SK-N-SH (cell line): ENCODE measurements around the gene ADCY1. TPM values are rescaled to one million over a fixed set of nuclear protein-coding genes. Genes with fewer than 3 reads are reported as not detected.

Experiments used
- CTCF ChIA-PET: fragments of 300-600, 350-600 bp; formaldehyde crosslinking; extraction: SDS; loops from one replicate; lab custom pipeline; 2021; lab: Yijun Ruan, JAX
- POLR2A ChIA-PET: fragments of 350-600 bp; sonication (Branson Sonifier 250); formaldehyde crosslinking; extraction: SDS; loops from one replicate; lab custom pipeline; 2020; ENCODE audit warnings: antibody characterized with exemption, inconsistent platforms; lab: Yijun Ruan, JAX
- DNase-seq: peaks from one replicate; pipeline ENCODE4 v3.0.0; 2012
- H2AFZ ChIP-seq: fragments of 200-600 bp; sonication (generic); 2 replicates; pipeline ENCODE4 v1.8.1; 2016; ENCODE audit warnings: antibody characterized with exemption, mild to moderate bottlenecking, low read depth
- H3F3A ChIP-seq: fragments of 200-600 bp; sonication (generic); replicated peaks from 2 replicates; pipeline ENCODE3; 2016; ENCODE audit warnings: antibody characterized with exemption, mild to moderate bottlenecking; ENCODE audit not compliant: insufficient read depth
- H3K27ac ChIP-seq, 2 experiments: fragments of 200-500 bp in 1 of 2; fragments of 200-600 bp in 1 of 2; sonication (Bioruptor generic) in 1 of 2; sonication (generic), shearing (Covaris generic) in 1 of 2; 2 replicates each; pipeline versions ENCODE4 v1.5.1 to v1.6.1; 2014 to 2016; ENCODE audit warnings: low read depth in 2 of 2, inconsistent platforms in 1 of 2, low read length in 1 of 2, mild to moderate bottlenecking in 1 of 2, mixed read lengths in 1 of 2
- H3K27me3 ChIP-seq: fragments of 200-600 bp; sonication (generic), shearing (Covaris generic); 2 replicates; pipeline ENCODE4 v1.6.1; 2016; ENCODE audit warnings: mixed run types; ENCODE audit not compliant: insufficient read depth
- H3K36me3 ChIP-seq, 2 experiments: fragments of 200-500 bp in 1 of 2; fragments of 200-600 bp in 1 of 2; sonication (Bioruptor generic) in 1 of 2; sonication (generic) in 1 of 2; replicated peaks in 1 of 2; 2 replicates each; pipeline versions ENCODE3 to v1.5.1; 2014 to 2016; ENCODE audit warnings: low read length in 1 of 2, mild to moderate bottlenecking in 1 of 2; ENCODE audit not compliant: insufficient read depth in 2 of 2, control insufficient read depth in 1 of 2
- H3K4me1 ChIP-seq, 2 experiments: fragments of 200-500 bp in 1 of 2; fragments of 200-600 bp in 1 of 2; sonication (Bioruptor generic) in 1 of 2; sonication (generic), shearing (Covaris generic) in 1 of 2; 2 replicates each; pipeline versions ENCODE4 v1.5.1 to v1.6.1; 2014 to 2016; ENCODE audit warnings: low read depth in 1 of 2, low read length in 1 of 2, mixed run types in 1 of 2; ENCODE audit not compliant: insufficient read depth in 2 of 2, control insufficient read depth in 1 of 2
- H3K4me2 ChIP-seq: fragments of 200-600 bp; sonication (generic), shearing (Covaris generic); 2 replicates; pipeline ENCODE4 v1.6.1; 2017; ENCODE audit warnings: mixed run types
- H3K4me3 ChIP-seq, 2 experiments: fragments of 200-500 bp in 1 of 2; fragments of 200-600 bp in 1 of 2; sonication (Bioruptor generic) in 1 of 2; sonication (generic), shearing (Covaris generic) in 1 of 2; 2 replicates each; pipeline versions ENCODE4 v1.5.1 to v1.8.1; 2014 to 2016; ENCODE audit warnings: low read depth in 2 of 2, inconsistent platforms in 1 of 2, low read length in 1 of 2, mild to moderate bottlenecking in 1 of 2, mixed read lengths in 1 of 2, moderate library complexity in 1 of 2
- H3K79me2 ChIP-seq: fragments of 200-600 bp; sonication (generic); 2 replicates; pipeline ENCODE4 v1.8.1; 2017; ENCODE audit warnings: mild to moderate bottlenecking; ENCODE audit not compliant: insufficient read depth
- H3K9ac ChIP-seq: fragments of 200-600 bp; sonication (generic); 2 replicates; pipeline ENCODE4 v1.6.1; 2017; ENCODE audit warnings: mixed run types
- H3K9me2 ChIP-seq: fragments of 200-600 bp; sonication (generic); 2 replicates; pipeline ENCODE4 v1.6.1; 2017; ENCODE audit warnings: mixed run types
- H3K9me3 ChIP-seq: fragments of 200-600 bp; sonication (generic); 2 replicates; pipeline ENCODE4 v1.6.1; 2017; ENCODE audit warnings: mixed run types, mild to moderate bottlenecking, moderate library complexity
- H4K20me1 ChIP-seq: fragments of 200-600 bp; sonication (generic); 2 replicates; pipeline ENCODE4 v1.6.1; 2017; ENCODE audit warnings: mild to moderate bottlenecking, mixed run types; ENCODE audit not compliant: insufficient read depth
- CTCF ChIP-seq: fragments of 200-600 bp; sonication (generic); IDR thresholded peaks from 2 replicates; pipeline ENCODE4 v1.6.1; 2017; ENCODE audit warnings: antibody characterized with exemption, mild to moderate bottlenecking, moderate library complexity
- EZH2phosphoT487 ChIP-seq: fragments of 200-600 bp; sonication (generic); IDR thresholded peaks from 2 replicates; pipeline ENCODE4 v1.6.1; 2017; ENCODE audit warnings: low read depth, mixed run types, mild to moderate bottlenecking, antibody characterized with exemption, moderate library complexity, borderline replicate concordance
- FOSL2 ChIP-seq: IDR thresholded peaks from 2 replicates; pipeline ENCODE4 v1.4.0; 2012; ENCODE audit warnings: low read depth, mild to moderate bottlenecking, moderate library complexity, borderline replicate concordance
- GABPA ChIP-seq: IDR thresholded peaks from 2 replicates; pipeline ENCODE4 v1.4.0; 2012; ENCODE audit warnings: low read depth, mild to moderate bottlenecking
- MEF2A ChIP-seq: IDR thresholded peaks from 2 replicates; pipeline ENCODE4 v1.4.0; 2012; ENCODE audit warnings: low read depth, borderline replicate concordance
- NFIC ChIP-seq: IDR thresholded peaks from 2 replicates; pipeline ENCODE4 v1.4.0; 2012; ENCODE audit warnings: borderline replicate concordance
- POLR2AphosphoS5 ChIP-seq: IDR thresholded peaks from 2 replicates; pipeline ENCODE4 v1.6.1; 2012; ENCODE audit warnings: low read depth, low read length
- RAD21 ChIP-seq: IDR thresholded peaks from 2 replicates; pipeline ENCODE4 v1.6.1; 2012; ENCODE audit warnings: mild to moderate bottlenecking, low read length
- SIN3A ChIP-seq: IDR thresholded peaks from 2 replicates; pipeline ENCODE4 v1.6.1; 2012; ENCODE audit warnings: low read depth, mild to moderate bottlenecking, low read length, moderate library complexity, borderline replicate concordance
- TAF1 ChIP-seq: IDR thresholded peaks from 2 replicates; pipeline ENCODE4 v1.6.1; 2012; ENCODE audit warnings: low read depth, mild to moderate bottlenecking, low read length, moderate library complexity, borderline replicate concordance
- TEAD4 ChIP-seq: IDR thresholded peaks from 2 replicates; pipeline ENCODE4 v1.4.0; 2012; ENCODE audit warnings: mild to moderate bottlenecking, borderline replicate concordance; ENCODE audit not compliant: insufficient read depth
- USF2 ChIP-seq: fragments of 150-350 bp; IDR thresholded peaks from 2 replicates; pipeline ENCODE4 v1.6.1; 2017; ENCODE audit warnings: antibody characterized with exemption, low read length, low read depth, borderline replicate concordance
- YY1 ChIP-seq: IDR thresholded peaks from 2 replicates; pipeline ENCODE4 v1.4.0; 2012; ENCODE audit warnings: low read depth, mild to moderate bottlenecking
- ZBTB33 ChIP-seq: IDR thresholded peaks from 2 replicates; pipeline ENCODE4 v1.4.0; 2012; ENCODE audit warnings: low read depth, borderline replicate concordance
- WGBS: methylation state at CpG from one replicate; pipeline ENCODE4 v1.1.6; 2017; ENCODE audit warnings: low lambda C conversion rate; 5-methylcytosine and 5-hydroxymethylcytosine counted together
- polyA plus RNA-seq, 3 experiments: library from polyadenylated mRNA; depleted of rRNA; stranded (reverse); fragments of >200 nt; gene quantifications; 2 replicates each; pipeline ENCODE4 v1.2.3, GENCODE V29; 2012
- TF ChIP-seq, protein P1 (sequence below): IDR thresholded peaks from 2 replicates; pipeline ENCODE4 v1.6.1; 2012; ENCODE audit warnings: mild to moderate bottlenecking, low read depth, low read length, moderate library complexity
- TF ChIP-seq, protein P2 (sequence below): fragments of 150-350 bp; IDR thresholded peaks from 2 replicates; pipeline ENCODE4 v1.6.1; 2016; ENCODE audit warnings: mild to moderate bottlenecking, low read depth, low read length

Gene ADCY1
- polyA plus RNA-seq, 1 of the 3 experiments (the other 2 are of a cell fraction), result 0.16 TPM

GRCh38 chr7:45582136-45582749 is 8.1 kb downstream of the ADCY1 start:
- Histone ChIP-seq H3K36me3 (no peaks in the 10 kb centered on the region), H3K9me3 (no peaks in the 10 kb centered on the region), H3K4me3 (no peak overlapping the region), H3K27ac (peak overlapping the region in 1 of 2 experiments; percentile 50; a peak in 2 of 4 replicates), H2AFZ (no peak overlapping the region), H3K27me3 (peaks cover 10% of the 10 kb centered on the region; the same call in 1 of the 2 replicates), H3K9me2 (no peaks in the 10 kb centered on the region), H3F3A (no peaks in the 10 kb centered on the region), H3K4me1 (peaks cover 0 to 84% of the 10 kb centered on the region in 2 experiments; a peak in 2 of 4 replicates), H3K4me2 (no peak overlapping the region), H3K79me2 (no peaks in the 10 kb centered on the region), H4K20me1 (no peaks in the 10 kb centered on the region), H3K9ac (no peak overlapping the region)
- 40% methylated on average over 5 of the region's 5 CpGs for WGBS
- ChIA-PET POLR2A (no interaction called here), CTCF (interaction anchor here (0.9 to 3.6 kb wide), 3 partner anchors 9 to 96 kb away, joined by 3 to 16 read pairs (median 3); no protein-coding TSS in a partner anchor)
- no peak for TF ChIP-seq FOSL2
- no peak for TF ChIP-seq YY1
- TF ChIP-seq TEAD4, result no peak
- TF ChIP-seq USF2, result no peak
- no peak for TF ChIP-seq MEF2A
- TF ChIP-seq GABPA, result no peak
- no peak for TF ChIP-seq RAD21
- no peak for TF ChIP-seq EZH2phosphoT487
- no peak for TF ChIP-seq CTCF
- no peak for TF ChIP-seq SIN3A
- TF ChIP-seq ZBTB33, result no peak
- TF ChIP-seq, protein P1, sequence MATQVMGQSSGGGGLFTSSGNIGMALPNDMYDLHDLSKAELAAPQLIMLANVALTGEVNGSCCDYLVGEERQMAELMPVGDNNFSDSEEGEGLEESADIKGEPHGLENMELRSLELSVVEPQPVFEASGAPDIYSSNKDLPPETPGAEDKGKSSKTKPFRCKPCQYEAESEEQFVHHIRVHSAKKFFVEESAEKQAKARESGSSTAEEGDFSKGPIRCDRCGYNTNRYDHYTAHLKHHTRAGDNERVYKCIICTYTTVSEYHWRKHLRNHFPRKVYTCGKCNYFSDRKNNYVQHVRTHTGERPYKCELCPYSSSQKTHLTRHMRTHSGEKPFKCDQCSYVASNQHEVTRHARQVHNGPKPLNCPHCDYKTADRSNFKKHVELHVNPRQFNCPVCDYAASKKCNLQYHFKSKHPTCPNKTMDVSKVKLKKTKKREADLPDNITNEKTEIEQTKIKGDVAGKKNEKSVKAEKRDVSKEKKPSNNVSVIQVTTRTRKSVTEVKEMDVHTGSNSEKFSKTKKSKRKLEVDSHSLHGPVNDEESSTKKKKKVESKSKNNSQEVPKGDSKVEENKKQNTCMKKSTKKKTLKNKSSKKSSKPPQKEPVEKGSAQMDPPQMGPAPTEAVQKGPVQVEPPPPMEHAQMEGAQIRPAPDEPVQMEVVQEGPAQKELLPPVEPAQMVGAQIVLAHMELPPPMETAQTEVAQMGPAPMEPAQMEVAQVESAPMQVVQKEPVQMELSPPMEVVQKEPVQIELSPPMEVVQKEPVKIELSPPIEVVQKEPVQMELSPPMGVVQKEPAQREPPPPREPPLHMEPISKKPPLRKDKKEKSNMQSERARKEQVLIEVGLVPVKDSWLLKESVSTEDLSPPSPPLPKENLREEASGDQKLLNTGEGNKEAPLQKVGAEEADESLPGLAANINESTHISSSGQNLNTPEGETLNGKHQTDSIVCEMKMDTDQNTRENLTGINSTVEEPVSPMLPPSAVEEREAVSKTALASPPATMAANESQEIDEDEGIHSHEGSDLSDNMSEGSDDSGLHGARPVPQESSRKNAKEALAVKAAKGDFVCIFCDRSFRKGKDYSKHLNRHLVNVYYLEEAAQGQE, result no peak
- TF ChIP-seq, protein P2, sequence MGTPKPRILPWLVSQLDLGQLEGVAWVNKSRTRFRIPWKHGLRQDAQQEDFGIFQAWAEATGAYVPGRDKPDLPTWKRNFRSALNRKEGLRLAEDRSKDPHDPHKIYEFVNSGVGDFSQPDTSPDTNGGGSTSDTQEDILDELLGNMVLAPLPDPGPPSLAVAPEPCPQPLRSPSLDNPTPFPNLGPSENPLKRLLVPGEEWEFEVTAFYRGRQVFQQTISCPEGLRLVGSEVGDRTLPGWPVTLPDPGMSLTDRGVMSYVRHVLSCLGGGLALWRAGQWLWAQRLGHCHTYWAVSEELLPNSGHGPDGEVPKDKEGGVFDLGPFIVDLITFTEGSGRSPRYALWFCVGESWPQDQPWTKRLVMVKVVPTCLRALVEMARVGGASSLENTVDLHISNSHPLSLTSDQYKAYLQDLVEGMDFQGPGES, result no peak
- TF ChIP-seq TAF1, result no peak
- no peak for TF ChIP-seq NFIC
- no peak for TF ChIP-seq POLR2AphosphoS5
- no peak for DNase-seq
